Adrenal gland (tissue), 12 donors: ENCODE results near the gene GPC3. TPM values are rescaled to one million over a fixed set of nuclear protein-coding genes. Genes with fewer than 3 reads are reported as not detected.

ENCODE experiments used
- DNase-seq, 7 donors: peaks; one replicate each; pipeline ENCODE4 v3.0.0-alpha.2; 2019 to 2020
- H3K27ac ChIP-seq, 5 donors: fragments of 200-600 bp; sonication (generic) in 4 of 5; 1 replicate in 3 of 5; 2 replicates in 2 of 5; pipeline versions ENCODE4 v1.5.1 to v1.8.0; 2016 to 2020; ENCODE audit warnings: mild to moderate bottlenecking in 1 of 5
- H3K27me3 ChIP-seq: fragments of 200-600 bp; 2 replicates; pipeline ENCODE4 v1.8.0; 2021
- H3K36me3 ChIP-seq, 2 donors: fragments of 200-600 bp; replicated peaks in 1 of 2; 1 replicate in 1 of 2; 2 replicates in 1 of 2; pipeline versions ENCODE4 v1.5.1 to v1.8.0; 2018 to 2022
- H3K4me1 ChIP-seq, 2 donors: fragments of 200-600 bp; replicated peaks in 1 of 2; 1 replicate in 1 of 2; 2 replicates in 1 of 2; pipeline versions ENCODE4 v1.5.1 to v1.8.0; 2018 to 2021
- H3K4me3 ChIP-seq, 4 donors: fragments of 200-600 bp; sonication (generic) in 3 of 4; one replicate each; pipeline ENCODE4 v1.5.1; 2016 to 2018
- H3K9me3 ChIP-seq, 3 donors: fragments of 200-600 bp; sonication (generic) in 1 of 3; replicated peaks in 1 of 3; 1 replicate in 2 of 3; 2 replicates in 1 of 3; pipeline versions ENCODE4 v1.5.1 to v1.8.0; 2016 to 2021
- POLR2A ChIP-seq, 2 donors: fragments of 450-650 bp; IDR thresholded peaks; one replicate each; pipeline ENCODE4 v1.6.1; 2017; ENCODE audit warnings: antibody characterized with exemption in 2 of 2, mild to moderate bottlenecking in 2 of 2, moderate library complexity in 1 of 2
- WGBS, 4 donors: extraction: QIAGEN DNeasy Blood & Tissue Kit in 2 of 4; methylation state at CpG; one replicate each; pipeline versions ENCODE4 v1.1.5 to v1.1.7; 2013 to 2017; 5-methylcytosine and 5-hydroxymethylcytosine counted together
- intact Hi-C, 2 donors: fragments of 100-400 bp; cut with DNase I; formaldehyde crosslinking; loops; one replicate each; pipeline versions ENCODE4 v1.14.1 to v1.15.0; 2022 to 2023
- polyA plus RNA-seq, 3 donors: library from polyadenylated mRNA; stranded (reverse); fragments of 200-250 nt in 2 of 3; fragments of 350-450 nt in 1 of 3; fragmentation: Illumina TruSeq in 1 of 3; extraction: RNeasy Lipid Tissue Mini Kit (QIAGEN cat#74804) in 1 of 3; gene quantifications; one replicate each; pipeline ENCODE4 v1.2.3, GENCODE V29; 2013 to 2014
- total RNA-seq, 9 donors: library from RNA; depleted of rRNA in 4 of 9; stranded (reverse); fragments of >200 nt in 4 of 9; fragments of 120-200 nt in 1 of 9; fragmentation: NEBNext Ultra II Directional in 1 of 9; extraction: Animal tissue kit (Norgen Biotek cat#: 25700) in 1 of 9; gene quantifications; one replicate each; pipeline versions ENCODE4 v1.1.0 to v1.2.4, GENCODE V29; 2013 to 2023
- TF ChIP-seq, protein P1 (sequence below), 6 experiments: fragments of 450-650 bp in 4 of 6; fragments of 200-600 bp in 2 of 6; sonication (generic) in 1 of 6; IDR thresholded peaks; 1 replicate in 5 of 6; 2 replicates in 1 of 6; pipeline versions ENCODE4 v1.5.1 to v1.8.0; 2016 to 2021; ENCODE audit warnings: antibody characterized with exemption in 6 of 6, mild to moderate bottlenecking in 2 of 6, moderate library complexity in 1 of 6
- donor health status: healthy with polysubstance abuse.
- donor health status: Bipolar disorder and iron deficiency.
- donor health status: DM: yes; HTN: yes; CAD: no.
- donor health status: DM: no; HTN: no; CAD: no.
- donor health status: DM: no; HTN: no; CAD: no.
- donor health status: DM: yes; HTN: yes; CAD: no.

Gene GPC3
- total and polyA plus RNA-seq, 12 donors, result 3.5 to 56.7 (median 20.9) TPM

DNA sequence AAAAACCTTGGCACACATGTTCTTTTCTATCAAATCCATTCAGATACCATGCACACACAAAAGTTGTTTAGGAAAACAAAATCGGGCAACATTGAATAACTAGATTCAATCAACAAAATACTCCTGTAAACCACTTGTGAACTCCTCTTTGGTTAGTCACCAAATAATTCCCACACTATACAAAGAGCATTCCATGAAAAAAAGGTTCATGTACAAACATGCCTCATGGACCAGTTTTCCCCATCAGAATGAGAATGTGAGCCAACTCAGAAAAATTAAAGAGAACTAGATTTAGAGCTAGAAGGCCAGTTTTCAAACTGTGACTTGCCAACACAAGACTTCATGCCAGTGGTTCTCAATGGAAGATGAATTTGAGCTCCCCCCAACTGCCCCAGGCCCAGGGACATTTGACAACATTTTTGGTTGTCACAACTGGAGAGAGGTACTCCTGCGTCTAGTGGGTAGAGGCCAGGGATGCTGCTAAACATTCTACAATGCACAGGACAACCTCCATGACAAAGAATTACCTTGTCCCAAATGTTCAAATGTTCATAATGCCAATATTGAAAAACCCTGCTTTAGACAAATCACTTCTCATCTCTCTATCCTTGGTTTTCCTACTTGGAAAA is 55.4 kb downstream of the GPC3 start:
- intact Hi-C loops, result no loop called here
- 53 to 78% (median 71%) methylated on average over 2 of the region's 2 CpGs for WGBS, 4 donors
- DNase-seq, result no peak

DNA sequence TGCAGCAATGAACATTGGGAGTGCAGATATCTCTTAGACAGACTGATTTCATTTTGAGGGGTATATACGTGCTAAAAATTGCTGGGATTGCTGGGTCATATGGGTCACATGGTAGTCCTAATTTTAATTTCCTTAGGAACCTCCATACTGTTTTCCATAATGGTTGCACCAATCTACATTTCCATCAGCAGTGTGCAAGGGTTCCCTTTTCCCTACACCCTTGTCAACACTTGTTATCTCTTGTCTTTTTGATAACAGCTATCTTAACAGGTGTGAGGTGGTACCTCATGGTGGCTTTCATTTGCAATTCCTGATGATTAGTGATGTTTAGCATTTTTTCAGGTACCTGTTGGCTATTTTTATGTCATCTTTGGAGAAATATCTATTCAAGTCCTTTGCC is 57.0 kb downstream of the GPC3 start:
- H3K36me3 ChIP-seq, result no peaks in the 10 kb centered on the region
- H3K27ac ChIP-seq, result no peak overlapping the region
- no peaks in the 10 kb centered on the region for H3K4me1 ChIP-seq
- no peak for DNase-seq
- H3K9me3 ChIP-seq, result no peaks in the 10 kb centered on the region
- intact Hi-C loops, result no loop called here
- TF ChIP-seq POLR2A (IDR thresholded peaks at IDR 0.05), result no peak
- TF ChIP-seq, protein P1, sequence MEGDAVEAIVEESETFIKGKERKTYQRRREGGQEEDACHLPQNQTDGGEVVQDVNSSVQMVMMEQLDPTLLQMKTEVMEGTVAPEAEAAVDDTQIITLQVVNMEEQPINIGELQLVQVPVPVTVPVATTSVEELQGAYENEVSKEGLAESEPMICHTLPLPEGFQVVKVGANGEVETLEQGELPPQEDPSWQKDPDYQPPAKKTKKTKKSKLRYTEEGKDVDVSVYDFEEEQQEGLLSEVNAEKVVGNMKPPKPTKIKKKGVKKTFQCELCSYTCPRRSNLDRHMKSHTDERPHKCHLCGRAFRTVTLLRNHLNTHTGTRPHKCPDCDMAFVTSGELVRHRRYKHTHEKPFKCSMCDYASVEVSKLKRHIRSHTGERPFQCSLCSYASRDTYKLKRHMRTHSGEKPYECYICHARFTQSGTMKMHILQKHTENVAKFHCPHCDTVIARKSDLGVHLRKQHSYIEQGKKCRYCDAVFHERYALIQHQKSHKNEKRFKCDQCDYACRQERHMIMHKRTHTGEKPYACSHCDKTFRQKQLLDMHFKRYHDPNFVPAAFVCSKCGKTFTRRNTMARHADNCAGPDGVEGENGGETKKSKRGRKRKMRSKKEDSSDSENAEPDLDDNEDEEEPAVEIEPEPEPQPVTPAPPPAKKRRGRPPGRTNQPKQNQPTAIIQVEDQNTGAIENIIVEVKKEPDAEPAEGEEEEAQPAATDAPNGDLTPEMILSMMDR (IDR thresholded peaks at IDR 0.05), result no peak
- H3K27me3 ChIP-seq, result peaks cover 3% of the 10 kb centered on the region
- H3K4me3 ChIP-seq, result no peak overlapping the region
- 59 to 91% (median 79%) methylated on average over 1 of the region's 1 CpG for WGBS, 4 donors

More for the DNA sequence above, 55.4 kb downstream of the GPC3 start:
- Histone ChIP-seq H3K36me3 (no peaks in the 10 kb centered on the region), H3K27ac (no peak overlapping the region), H3K27me3 (peaks cover 7% of the 10 kb centered on the region), H3K4me1 (no peaks in the 10 kb centered on the region), H3K9me3 (no peaks in the 10 kb centered on the region), H3K4me3 (no peak overlapping the region)
- no peak for TF ChIP-seq POLR2A (IDR thresholded peaks at IDR 0.05)
- TF ChIP-seq, protein P1 (IDR thresholded peaks at IDR 0.05), result no peak

DNA sequence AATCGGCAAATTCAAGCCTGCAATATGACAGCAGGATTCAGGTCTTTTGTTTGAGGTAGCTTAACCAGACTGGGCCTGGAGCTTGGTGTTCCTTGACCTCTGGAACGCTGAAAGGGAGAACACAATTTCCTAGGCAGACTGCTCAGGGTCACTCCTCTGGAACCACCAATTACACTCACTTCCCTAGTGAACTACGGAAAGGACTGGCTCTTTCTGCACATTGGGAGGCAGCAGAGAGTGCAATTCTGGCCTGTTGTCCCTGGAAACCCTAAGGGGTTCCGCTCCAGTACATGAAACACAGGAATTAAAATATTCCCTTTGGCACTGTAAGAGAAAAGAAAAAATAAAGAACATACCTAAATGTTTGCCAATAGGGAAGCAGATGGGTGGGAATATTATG is 58.6 kb downstream of the GPC3 start:
- no peak for TF ChIP-seq POLR2A (IDR thresholded peaks at IDR 0.05)
- TF ChIP-seq, protein P1 (IDR thresholded peaks at IDR 0.05), result no peak
- no peaks in the 10 kb centered on the region for H3K36me3 ChIP-seq
- no peaks in the 10 kb centered on the region for H3K4me1 ChIP-seq
- H3K27me3 ChIP-seq, result peaks cover under 1% of the 10 kb centered on the region
- intact Hi-C loops, result no loop called here
- no peak overlapping the region for H3K27ac ChIP-seq
- no peak overlapping the region for H3K4me3 ChIP-seq
- DNase-seq, result no peak
- no peaks in the 10 kb centered on the region for H3K9me3 ChIP-seq
- 41 to 66% (median 49%) methylated on average over 2 to 4 of the region's 4 CpGs for WGBS, 4 donors

DNA sequence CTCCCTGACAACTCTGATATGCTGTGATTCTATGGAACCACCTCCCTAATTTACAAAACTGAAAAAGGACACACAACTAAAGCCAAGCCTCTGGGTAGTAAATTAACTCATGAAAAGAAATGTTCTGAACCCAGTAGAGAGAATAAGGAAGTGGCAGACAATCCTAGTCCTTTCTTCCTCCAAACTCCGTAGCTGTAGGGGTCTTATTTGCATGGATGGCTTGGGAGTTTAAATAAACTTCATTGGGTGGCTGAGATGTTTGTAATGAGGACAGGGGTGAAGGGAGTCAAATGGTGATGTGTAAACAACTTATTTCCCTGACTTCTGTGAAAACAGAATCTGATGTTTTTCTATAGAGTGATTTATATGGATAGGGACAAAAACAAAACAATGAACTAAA is 59.3 kb downstream of the GPC3 start:
- intact Hi-C loops, result no loop called here
- 57 to 88% (median 74%) methylated on average over 1 of the region's 1 CpG for WGBS, 4 donors
- no peak for TF ChIP-seq POLR2A (IDR thresholded peaks at IDR 0.05)
- TF ChIP-seq, protein P1 (IDR thresholded peaks at IDR 0.05), result no peak
- H3K27me3 ChIP-seq, result peaks cover 8% of the 10 kb centered on the region
- no peaks in the 10 kb centered on the region for H3K4me1 ChIP-seq
- no peak for DNase-seq
- H3K4me3 ChIP-seq, result no peak overlapping the region
- no peaks in the 10 kb centered on the region for H3K9me3 ChIP-seq
- no peaks in the 10 kb centered on the region for H3K36me3 ChIP-seq
- no peak overlapping the region for H3K27ac ChIP-seq
